NCI-H2196 treated with DMSO at 0.1 percent for 48 hours (cell line): ENCODE results near the gene MEGF6.
A peak's percentile ranks its signal among the peaks of the same experiment; 100 is the strongest.

Experiments
- DNase-seq: peaks from one replicate; lab custom pipeline; 2025; ENCODE audit not compliant: unreplicated experiment; lab: John Stamatoyannopoulos, UW

MEGF6 gene

GRCh38 chr1:3611170-3612019 lies at the start of gene MEGF6:
MEGF6 (minus strand) TSS chr1:3611508; CDS start chr1:3611268, 240 bp downstream.
- DNase-seq, result peak; percentile 68

GRCh38 chr1:3660704-3661103 lies 49.4 kb upstream of the MEGF6 start:
- DNase-seq, result no peak

GRCh38 chr1:3659093-3659492 lies 47.8 kb upstream of the MEGF6 start:
- DNase-seq, result no peak

- DNase-seq, result no peak
Measured at GRCh38 chr1:3658231-3658615, 46.9 kb upstream of the MEGF6 start.

GRCh38 chr1:3657578-3658230 lies 46.4 kb upstream of the MEGF6 start:
- no peak for DNase-seq

GRCh38 chr1:3657096-3657475 lies 45.8 kb upstream of the MEGF6 start:
- no peak for DNase-seq

- no peak for DNase-seq
Measured at GRCh38 chr1:3656450-3657095, 45.3 kb upstream of the MEGF6 start.

GRCh38 chr1:3654549-3655281 lies 43.4 kb upstream of the MEGF6 start:
- no peak for DNase-seq

- no peak for DNase-seq
Measured at GRCh38 chr1:3653286-3653618, 41.9 kb upstream of the MEGF6 start.

GRCh38 chr1:3652548-3653285 lies 41.4 kb upstream of the MEGF6 start:
- DNase-seq, result peak; percentile 11

- peak; percentile 32 for DNase-seq
Measured at GRCh38 chr1:3651930-3652547, 40.7 kb upstream of the MEGF6 start, which contains the start of gene TP73. TP73 (plus strand) TSS chr1:3652516; CDS start chr1:3682366, 29,850 bp downstream.

- no peak for DNase-seq
Measured at GRCh38 chr1:3651026-3651929, 40.0 kb upstream of the MEGF6 start.

- no peak for DNase-seq
Measured at GRCh38 chr1:3650248-3651025, 39.1 kb upstream of the MEGF6 start.

- DNase-seq, result peak; percentile 83
Measured at GRCh38 chr1:3649342-3650247, 38.3 kb upstream of the MEGF6 start, which contains the start of gene WRAP73. WRAP73 (minus strand) TSS chr1:3650103; CDS start chr1:3649999, 104 bp downstream.

GRCh38 chr1:3646596-3646995 lies 35.3 kb upstream of the MEGF6 start:
- DNase-seq, result no peak

- DNase-seq, result no peak
Measured at GRCh38 chr1:3645666-3646355, 34.5 kb upstream of the MEGF6 start.

GRCh38 chr1:3645247-3645646 lies 33.9 kb upstream of the MEGF6 start:
- DNase-seq, result no peak
